H1 (cell line): ENCODE data around the gene TLK1. TPM values are rescaled to one million over a fixed set of nuclear protein-coding genes. Genes with fewer than 3 reads are reported as not detected.

Experiments used
- BCL11A ChIP-seq, 2 experiments: IDR thresholded peaks; one replicate each; pipeline ENCODE4 v1.6.1; 2011; ENCODE audit warnings: low read depth in 2 of 2, low read length in 2 of 2, mild to moderate bottlenecking in 2 of 2
- BRCA1 ChIP-seq: IDR thresholded peaks from 2 replicates; pipeline ENCODE4 v1.6.1; 2012; ENCODE audit warnings: low read depth, low read length, improper control_type of control experiment
- CBX5 ChIP-seq: fragments of 300-800, 300-1000 bp; sonication (generic); IDR thresholded peaks from 2 replicates; pipeline ENCODE4 v1.7.1; 2016; ENCODE audit warnings: antibody characterized with exemption, low read length, low read depth
- EP300 ChIP-seq, 2 experiments: IDR thresholded peaks; 1 replicate in 1 of 2; 2 replicates in 1 of 2; pipeline ENCODE4 v1.6.1; 2011 to 2012; ENCODE audit warnings: low read depth in 2 of 2, low read length in 2 of 2, mild to moderate bottlenecking in 2 of 2, borderline replicate concordance in 1 of 2, inconsistent platforms in 1 of 2, moderate library complexity in 1 of 2
- FOSL1 ChIP-seq: IDR thresholded peaks from 2 replicates; pipeline ENCODE4 v1.6.1; 2011; ENCODE audit warnings: mild to moderate bottlenecking, low read depth, low read length, moderate library complexity; ENCODE audit not compliant: insufficient read depth
- GTF2F1 ChIP-seq: IDR thresholded peaks from 2 replicates; pipeline ENCODE4 v1.6.1; 2012; ENCODE audit warnings: low read depth, low read length, improper control_type of control experiment, borderline replicate concordance
- HDAC2 ChIP-seq, 2 experiments: fragments of 300-600 bp in 1 of 2; sonication (generic) in 1 of 2; IDR thresholded peaks; 2 replicates each; pipeline ENCODE4 v1.6.1; 2011 to 2012; ENCODE audit warnings: low read depth in 2 of 2, low read length in 2 of 2, mild to moderate bottlenecking in 2 of 2, moderate library complexity in 2 of 2, borderline replicate concordance in 1 of 2, inconsistent platforms in 1 of 2
- MAFK ChIP-seq: IDR thresholded peaks from 2 replicates; pipeline ENCODE4 v1.6.1; 2012; ENCODE audit warnings: low read depth, mild to moderate bottlenecking, improper control_type of control experiment, low read length
- NANOG ChIP-seq: IDR thresholded peaks from 2 replicates; pipeline ENCODE4 v1.6.1; 2011; ENCODE audit warnings: low read length, low read depth, mild to moderate bottlenecking, inconsistent platforms; ENCODE audit not compliant: insufficient read depth, poor library complexity, severe bottlenecking
- RFX5 ChIP-seq: IDR thresholded peaks from 2 replicates; pipeline ENCODE4 v1.6.1; 2011; ENCODE audit warnings: low read depth, low read length, improper control_type of control experiment, borderline replicate concordance
- SIN3A ChIP-seq, 2 experiments: IDR thresholded peaks in 1 of 2; conservative IDR thresholded peaks in 1 of 2; 2 replicates each; pipeline ENCODE4 v1.6.1; 2011 to 2012; ENCODE audit warnings: low read length in 2 of 2, improper control_type of control experiment in 1 of 2, low read depth in 1 of 2, mild to moderate bottlenecking in 1 of 2
- SIRT6 ChIP-seq: IDR thresholded peaks from one replicate; pipeline ENCODE4 v1.7.1; 2012; ENCODE audit warnings: low read length, inconsistent platforms
- SIX5 ChIP-seq: IDR thresholded peaks from 2 replicates; pipeline ENCODE4 v1.6.1; 2011; ENCODE audit warnings: mild to moderate bottlenecking, low read depth, low read length
- SP4 ChIP-seq: IDR thresholded peaks from 2 replicates; pipeline ENCODE4 v1.6.1; 2012; ENCODE audit warnings: low read length, inconsistent platforms
- SRF ChIP-seq: IDR thresholded peaks from 2 replicates; pipeline ENCODE4 v1.6.1; 2011; ENCODE audit warnings: mild to moderate bottlenecking, low read depth, low read length, moderate library complexity
- TAF1 ChIP-seq: IDR thresholded peaks from 2 replicates; pipeline ENCODE4 v1.6.1; 2011; ENCODE audit warnings: mild to moderate bottlenecking, low read depth, low read length
- TEAD4 ChIP-seq: IDR thresholded peaks from 2 replicates; pipeline ENCODE4 v1.6.1; 2012; ENCODE audit warnings: low read depth, low read length, inconsistent platforms, mixed read lengths
- ZNF274 ChIP-seq: IDR thresholded peaks from 2 replicates; pipeline ENCODE4 v1.7.0; 2012; ENCODE audit warnings: low read length, borderline replicate concordance; ENCODE audit errors: extremely low read depth
- polyA plus RNA-seq, 7 experiments: library from polyadenylated mRNA; depleted of rRNA in 3 of 7; stranded (reverse) in 5 of 7; unstranded in 2 of 7; fragments of >200 nt in 5 of 7; fragments of 200-250 nt in 2 of 7; gene quantifications; 1 replicate in 5 of 7; 2 replicates in 1 of 7; 4 replicates in 1 of 7; pipeline versions ENCODE4 v1.2.1 to v1.2.3, GENCODE V29; 2011 to 2013; ENCODE audit warnings: missing spikeins in 2 of 7, mixed read lengths in 2 of 7
- total RNA-seq: library from RNA; stranded (reverse); fragmentation: NEBNext Ultra II Directional; extraction: Animal tissue kit (Norgen Biotek cat#: 25700); gene quantifications from 2 replicates; pipeline ENCODE4 v1.2.1, GENCODE V29; 2021
- TF ChIP-seq, protein P1 (sequence below): IDR thresholded peaks from 2 replicates; pipeline ENCODE4 v1.6.1; 2012; ENCODE audit warnings: inconsistent platforms
- TF ChIP-seq, protein P2 (sequence below): IDR thresholded peaks from 2 replicates; pipeline ENCODE4 v1.6.1; 2012; ENCODE audit warnings: inconsistent platforms
- TF ChIP-seq, protein P3 (sequence below): IDR thresholded peaks from 2 replicates; pipeline ENCODE4 v1.6.1; 2012; ENCODE audit warnings: low read length, inconsistent platforms

The TLK1 gene
- total and polyA plus RNA-seq, 2 of the 8 experiments (the other 6 are each of a cell fraction or from before 2014, with no cell fraction given), result 11.2 to 102 TPM

DNA sequence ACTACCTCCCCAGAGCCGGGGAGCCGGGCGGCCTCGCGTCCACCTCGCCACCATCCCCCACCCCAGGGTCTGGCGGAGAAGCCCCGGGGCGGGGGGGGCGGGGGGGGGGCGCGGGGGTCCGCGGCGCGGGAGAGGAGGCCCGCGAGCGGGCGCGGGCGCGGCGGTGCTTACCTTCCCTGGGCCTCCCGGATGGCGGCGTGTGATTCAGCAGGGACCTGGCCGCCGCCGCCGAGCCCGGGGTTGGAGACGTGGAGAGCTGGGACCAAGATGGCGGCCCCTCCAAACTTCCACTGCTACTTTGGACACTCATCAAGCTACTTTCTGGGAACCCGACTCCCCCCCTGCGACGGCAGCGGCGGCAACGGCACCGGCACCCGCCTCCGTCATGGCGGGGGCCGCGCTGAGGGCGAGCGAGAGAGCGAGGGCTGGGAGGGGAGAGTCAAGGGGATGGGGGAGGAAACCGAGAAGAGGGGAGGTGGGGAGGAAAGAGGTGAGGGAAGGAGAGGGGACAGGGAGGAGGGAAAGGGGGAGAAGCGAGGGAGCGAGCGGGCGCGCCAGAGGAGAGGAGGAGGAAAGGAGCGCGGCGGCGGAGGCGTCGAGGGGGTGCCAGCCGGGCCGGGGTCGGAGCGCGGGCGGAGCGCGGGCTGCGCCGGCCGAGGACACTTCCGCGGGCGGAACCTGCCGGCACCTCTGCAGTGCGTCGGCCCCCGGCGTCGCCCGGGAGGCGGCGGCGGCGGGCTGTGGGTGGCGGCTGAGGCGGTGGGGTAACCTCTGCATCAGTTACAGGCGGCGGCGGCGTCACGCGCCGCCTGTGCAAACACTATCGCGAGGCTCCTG lies at the start of gene TLK1 (continued):
- TF ChIP-seq SIN3A (conservative IDR thresholded peaks at IDR 0.05 in 1 of 2, IDR thresholded peaks at IDR 0.05 in 1 of 2; ENCODE audit: low read depth in 1 of 2, low read length in 2 of 2) (peak in 1 of 2 experiments; percentile 40; a peak in 1 of 4 replicates), EP300 (IDR thresholded peaks at IDR 0.05; ENCODE audit: borderline replicate concordance in 1 of 2, low read depth in 2 of 2, low read length in 2 of 2) (0 out of 3 replicates have a peak, but pooled peaks of 1 of the 2 experiments have one; percentile 3), SP4 (no peak), SRF (no peak), SIX5 (no peak), BCL11A (IDR thresholded peaks at IDR 0.05; ENCODE audit: low read depth in 2 of 2, low read length in 2 of 2) (no peak), CBX5 (no peak), BRCA1 (no peak), MAFK (no peak), HDAC2 (IDR thresholded peaks at IDR 0.05; ENCODE audit: borderline replicate concordance in 1 of 2, low read depth in 2 of 2, low read length in 2 of 2) (no peak), GTF2F1 (no peak), SIRT6 (no peak), TEAD4 (no peak), NANOG (no peak), FOSL1 (no peak), RFX5 (no peak), TAF1 (peak; percentile 82), ZNF274 (no peak)
- TF ChIP-seq, protein P1, sequence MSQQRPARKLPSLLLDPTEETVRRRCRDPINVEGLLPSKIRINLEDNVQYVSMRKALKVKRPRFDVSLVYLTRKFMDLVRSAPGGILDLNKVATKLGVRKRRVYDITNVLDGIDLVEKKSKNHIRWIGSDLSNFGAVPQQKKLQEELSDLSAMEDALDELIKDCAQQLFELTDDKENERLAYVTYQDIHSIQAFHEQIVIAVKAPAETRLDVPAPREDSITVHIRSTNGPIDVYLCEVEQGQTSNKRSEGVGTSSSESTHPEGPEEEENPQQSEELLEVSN, result no peak
- TF ChIP-seq, protein P2, sequence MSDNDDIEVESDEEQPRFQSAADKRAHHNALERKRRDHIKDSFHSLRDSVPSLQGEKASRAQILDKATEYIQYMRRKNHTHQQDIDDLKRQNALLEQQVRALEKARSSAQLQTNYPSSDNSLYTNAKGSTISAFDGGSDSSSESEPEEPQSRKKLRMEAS, result no peak
- TF ChIP-seq, protein P3, sequence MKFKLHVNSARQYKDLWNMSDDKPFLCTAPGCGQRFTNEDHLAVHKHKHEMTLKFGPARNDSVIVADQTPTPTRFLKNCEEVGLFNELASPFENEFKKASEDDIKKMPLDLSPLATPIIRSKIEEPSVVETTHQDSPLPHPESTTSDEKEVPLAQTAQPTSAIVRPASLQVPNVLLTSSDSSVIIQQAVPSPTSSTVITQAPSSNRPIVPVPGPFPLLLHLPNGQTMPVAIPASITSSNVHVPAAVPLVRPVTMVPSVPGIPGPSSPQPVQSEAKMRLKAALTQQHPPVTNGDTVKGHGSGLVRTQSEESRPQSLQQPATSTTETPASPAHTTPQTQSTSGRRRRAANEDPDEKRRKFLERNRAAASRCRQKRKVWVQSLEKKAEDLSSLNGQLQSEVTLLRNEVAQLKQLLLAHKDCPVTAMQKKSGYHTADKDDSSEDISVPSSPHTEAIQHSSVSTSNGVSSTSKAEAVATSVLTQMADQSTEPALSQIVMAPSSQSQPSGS, result no peak
